Prostate gland (tissue), 2 donors: Measurements from ENCODE around the gene SPDYE6.
"Not testable (repeated sequence)": the region's sequence is repeated elsewhere in the genome, so short reads cannot be mapped to it uniquely, and the experiment has no call there.

Experiments
- POLR2A ChIP-seq: fragments of 450-650 bp; IDR thresholded peaks from one replicate; pipeline ENCODE4 v1.6.1; 2016; ENCODE audit warnings: antibody characterized with exemption, mild to moderate bottlenecking
- POLR2AphosphoS5 ChIP-seq: sonication (generic); formaldehyde crosslinking; IDR thresholded peaks from one replicate; pipeline ENCODE4 v1.6.1; 2017; ENCODE audit warnings: antibody characterized with exemption
- TF ChIP-seq, protein P1 (sequence below), 4 experiments: fragments of 200-600 bp in 2 of 4; fragments of 450-650 bp in 2 of 4; sonication (generic) in 2 of 4; IDR thresholded peaks; 1 replicate in 3 of 4; 2 replicates in 1 of 4; pipeline ENCODE4 v1.5.1; 2016 to 2019; ENCODE audit warnings: antibody characterized with exemption in 4 of 4, mild to moderate bottlenecking in 2 of 4, moderate library complexity in 2 of 4

DNA sequence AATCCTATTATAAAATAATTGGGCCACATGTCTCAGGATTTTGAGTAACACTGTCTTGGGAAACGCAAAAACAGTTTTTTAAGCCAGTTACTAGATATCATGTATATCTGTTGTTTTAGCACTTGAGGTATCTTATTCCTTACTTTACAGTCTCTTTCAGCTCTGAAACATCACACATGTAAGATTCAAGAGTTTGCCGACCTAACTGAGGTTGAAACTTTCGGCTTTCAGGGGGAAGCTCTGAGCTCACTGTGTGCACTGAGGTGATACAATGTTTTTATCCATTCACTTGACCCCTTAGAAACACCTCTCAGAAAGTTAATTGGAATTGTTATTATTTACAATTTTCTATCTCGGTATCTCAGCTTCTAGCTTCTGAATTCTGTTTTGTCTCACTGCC is 18.8 kb downstream of the SPDYE6 start:
- TF ChIP-seq POLR2AphosphoS5, POLR2A: not testable (repeated sequence)
- TF ChIP-seq, protein P1, sequence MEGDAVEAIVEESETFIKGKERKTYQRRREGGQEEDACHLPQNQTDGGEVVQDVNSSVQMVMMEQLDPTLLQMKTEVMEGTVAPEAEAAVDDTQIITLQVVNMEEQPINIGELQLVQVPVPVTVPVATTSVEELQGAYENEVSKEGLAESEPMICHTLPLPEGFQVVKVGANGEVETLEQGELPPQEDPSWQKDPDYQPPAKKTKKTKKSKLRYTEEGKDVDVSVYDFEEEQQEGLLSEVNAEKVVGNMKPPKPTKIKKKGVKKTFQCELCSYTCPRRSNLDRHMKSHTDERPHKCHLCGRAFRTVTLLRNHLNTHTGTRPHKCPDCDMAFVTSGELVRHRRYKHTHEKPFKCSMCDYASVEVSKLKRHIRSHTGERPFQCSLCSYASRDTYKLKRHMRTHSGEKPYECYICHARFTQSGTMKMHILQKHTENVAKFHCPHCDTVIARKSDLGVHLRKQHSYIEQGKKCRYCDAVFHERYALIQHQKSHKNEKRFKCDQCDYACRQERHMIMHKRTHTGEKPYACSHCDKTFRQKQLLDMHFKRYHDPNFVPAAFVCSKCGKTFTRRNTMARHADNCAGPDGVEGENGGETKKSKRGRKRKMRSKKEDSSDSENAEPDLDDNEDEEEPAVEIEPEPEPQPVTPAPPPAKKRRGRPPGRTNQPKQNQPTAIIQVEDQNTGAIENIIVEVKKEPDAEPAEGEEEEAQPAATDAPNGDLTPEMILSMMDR (IDR thresholded peaks at IDR 0.05) = not testable (repeated sequence)
